Adrenal gland (tissue), 5 donors: ENCODE results near the gene CCNB1IP1.

ENCODE experiments used
- CTCF ChIP-seq, 6 experiments: fragments of 450-650 bp in 4 of 6; fragments of 200-600 bp in 2 of 6; sonication (generic) in 1 of 6; IDR thresholded peaks; 1 replicate in 5 of 6; 2 replicates in 1 of 6; pipeline versions ENCODE4 v1.5.1 to v1.8.0; 2016 to 2021; ENCODE audit warnings: antibody characterized with exemption in 6 of 6, mild to moderate bottlenecking in 2 of 6, moderate library complexity in 1 of 6
- POLR2A ChIP-seq, 2 donors: fragments of 450-650 bp; IDR thresholded peaks; one replicate each; pipeline ENCODE4 v1.6.1; 2017; ENCODE audit warnings: antibody characterized with exemption in 2 of 2, mild to moderate bottlenecking in 2 of 2, moderate library complexity in 1 of 2
- donor health status: DM: no; HTN: no; CAD: no.

- TF ChIP-seq CTCF (IDR thresholded peaks at IDR 0.05) (no peak), POLR2A (IDR thresholded peaks at IDR 0.05) (no peak)
Measured at GRCh38 chr14:20377171-20377570, 44.1 kb upstream of the CCNB1IP1 start.
